Measurements from ENCODE around the gene SPIB. TPM values are rescaled to one million over a fixed set of nuclear protein-coding genes. Genes with fewer than 3 reads are reported as not detected.

Gene SPIB
- total RNA-seq, 6 donors from 2014 or later = 0.13 to 2.1 (median 0.56) TPM; not detected in 2

DNA sequence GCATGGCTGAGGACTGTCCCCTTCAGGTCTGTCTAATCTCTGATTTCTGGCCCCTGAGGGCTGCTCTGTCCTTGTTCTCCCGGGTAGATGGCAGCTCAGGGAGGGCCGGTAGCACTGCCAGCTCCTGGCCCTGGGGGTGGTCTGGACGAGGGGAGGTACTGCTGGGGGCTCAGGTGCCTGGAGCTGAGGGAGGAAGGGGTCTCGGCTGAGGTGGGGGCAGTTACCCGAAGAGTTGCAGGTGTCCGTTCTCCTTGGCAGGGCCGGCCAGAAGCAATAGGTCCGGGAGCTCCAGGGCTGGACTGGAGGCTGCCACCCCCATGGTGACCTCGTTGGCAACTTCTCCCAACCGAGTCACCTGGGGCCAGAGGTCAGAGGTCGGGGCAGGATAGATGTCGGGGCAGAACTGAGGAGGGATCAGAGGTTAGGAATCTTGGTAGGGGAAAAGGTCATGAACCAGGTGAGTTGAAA is 56.4 kb downstream of the SPIB start:
- 83 to 87% methylated on average over 12 of the region's 12 CpGs for WGBS, 2 donors
- H3K27ac ChIP-seq = no peak overlapping the region
- DNase-seq = no peak

DNA sequence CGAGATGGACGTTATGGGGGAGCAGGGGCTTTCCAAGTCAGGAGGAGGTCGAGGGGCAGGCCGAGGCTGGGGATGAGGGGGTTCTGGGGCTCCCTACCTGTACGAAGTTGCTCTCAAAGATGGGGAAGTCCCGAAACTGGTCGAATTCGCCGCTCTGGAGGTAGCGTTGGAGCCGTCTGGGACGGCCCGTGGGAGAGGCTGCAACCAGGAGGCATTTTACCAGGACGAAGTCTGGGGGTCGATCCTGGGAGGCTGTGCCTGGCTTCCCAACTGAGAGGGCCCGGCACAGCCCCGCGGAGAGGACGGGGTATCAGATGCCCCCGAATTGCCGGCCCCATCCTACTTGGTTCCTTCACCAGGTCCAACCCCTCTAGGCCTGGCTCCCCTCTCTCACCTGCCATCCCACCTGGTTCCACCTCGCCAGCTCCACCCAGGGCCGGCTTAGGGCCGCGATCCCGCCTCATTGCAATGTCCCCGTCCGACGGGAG is 57.0 kb downstream of the SPIB start:
- peaks cover 11 to 30% (median 19%) of the 10 kb centered on the region in 4 donors for H3K36me3 ChIP-seq
- 79 to 83% methylated on average over 29 of the region's 29 CpGs for WGBS, 2 donors
- H3K9me3 ChIP-seq = no peaks in the 10 kb centered on the region
- peak overlapping the region in 3 of 4 donors; percentile 94 to 100 (median 96) for H3K4me3 ChIP-seq
- ATAC-seq (ENCODE audit: low FRiP score in 2 of 2) (no peak), DNase-seq (no peak)
- peaks cover 11 to 27% (median 15%) of the 10 kb centered on the region in 4 donors for H3K4me1 ChIP-seq
- peak overlapping the region in 3 of 4 donors; percentile 84 to 90 (median 86) for H3K27ac ChIP-seq
- no peaks in the 10 kb centered on the region for H3K27me3 ChIP-seq
- TF ChIP-seq POLR2A (IDR thresholded peaks at IDR 0.05) (no peak), EP300 (IDR thresholded peaks at IDR 0.05) (no peak), POLR2AphosphoS5 (IDR thresholded peaks at IDR 0.05) (no peak)
- TF ChIP-seq, protein P1, sequence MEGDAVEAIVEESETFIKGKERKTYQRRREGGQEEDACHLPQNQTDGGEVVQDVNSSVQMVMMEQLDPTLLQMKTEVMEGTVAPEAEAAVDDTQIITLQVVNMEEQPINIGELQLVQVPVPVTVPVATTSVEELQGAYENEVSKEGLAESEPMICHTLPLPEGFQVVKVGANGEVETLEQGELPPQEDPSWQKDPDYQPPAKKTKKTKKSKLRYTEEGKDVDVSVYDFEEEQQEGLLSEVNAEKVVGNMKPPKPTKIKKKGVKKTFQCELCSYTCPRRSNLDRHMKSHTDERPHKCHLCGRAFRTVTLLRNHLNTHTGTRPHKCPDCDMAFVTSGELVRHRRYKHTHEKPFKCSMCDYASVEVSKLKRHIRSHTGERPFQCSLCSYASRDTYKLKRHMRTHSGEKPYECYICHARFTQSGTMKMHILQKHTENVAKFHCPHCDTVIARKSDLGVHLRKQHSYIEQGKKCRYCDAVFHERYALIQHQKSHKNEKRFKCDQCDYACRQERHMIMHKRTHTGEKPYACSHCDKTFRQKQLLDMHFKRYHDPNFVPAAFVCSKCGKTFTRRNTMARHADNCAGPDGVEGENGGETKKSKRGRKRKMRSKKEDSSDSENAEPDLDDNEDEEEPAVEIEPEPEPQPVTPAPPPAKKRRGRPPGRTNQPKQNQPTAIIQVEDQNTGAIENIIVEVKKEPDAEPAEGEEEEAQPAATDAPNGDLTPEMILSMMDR (IDR thresholded peaks at IDR 0.05) = no peak

More for the DNA sequence above, 56.4 kb downstream of the SPIB start:
- H3K36me3 ChIP-seq = peaks cover 7 to 23% (median 12%) of the 10 kb centered on the region in 4 donors
- peaks cover 11 to 27% (median 15%) of the 10 kb centered on the region in 4 donors for H3K4me1 ChIP-seq
- TF ChIP-seq POLR2A (IDR thresholded peaks at IDR 0.05) (no peak), EP300 (IDR thresholded peaks at IDR 0.05) (no peak), POLR2AphosphoS5 (IDR thresholded peaks at IDR 0.05) (no peak)
- TF ChIP-seq, protein P1 (IDR thresholded peaks at IDR 0.05) = no peak
- no peaks in the 10 kb centered on the region for H3K9me3 ChIP-seq
- H3K27me3 ChIP-seq = no peaks in the 10 kb centered on the region
- no peak overlapping the region for H3K4me3 ChIP-seq
- ATAC-seq (ENCODE audit: low FRiP score in 2 of 2) = no peak

DNA sequence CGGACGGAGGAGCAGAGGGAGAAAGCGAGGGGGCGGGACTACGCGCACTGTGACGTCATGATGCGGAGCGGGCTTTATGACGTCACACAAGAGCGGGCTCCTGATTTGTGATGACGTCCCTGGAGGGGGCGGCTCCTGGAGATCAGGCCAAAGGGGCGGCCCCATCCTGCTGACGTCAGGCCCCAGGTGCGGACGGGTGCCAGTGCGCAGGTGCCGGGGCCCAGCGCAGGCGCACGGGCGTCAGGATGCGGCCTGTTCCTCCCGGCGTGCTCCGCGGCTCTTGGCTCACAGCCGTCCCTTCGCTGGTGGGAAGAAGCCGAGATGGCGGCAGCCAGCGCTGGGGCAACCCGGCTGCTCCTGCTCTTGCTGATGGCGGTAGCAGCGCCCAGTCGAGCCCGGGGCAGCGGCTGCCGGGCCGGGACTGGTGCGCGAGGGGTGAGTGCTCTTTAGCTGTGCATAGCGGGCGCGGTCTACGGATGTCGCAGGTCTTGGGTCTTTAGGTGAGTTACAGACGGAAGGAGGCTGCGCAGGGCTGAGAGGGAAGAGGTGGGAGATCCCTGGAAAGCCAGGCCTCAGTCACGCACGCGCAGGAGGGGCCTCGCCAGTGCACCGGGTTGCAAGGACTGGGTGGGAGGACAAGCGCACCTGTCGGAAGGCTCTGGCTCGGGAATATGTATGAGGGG is 57.6 kb downstream of the SPIB start, which contains the start of the genes EMC10 and GARIN5A:
Gene EMC10 (plus strand): TSS at position 284 of the 683 bp plus-strand sequence. CDS start 38 bp downstream, at position 322.
Gene GARIN5A (minus strand): TSS at position 625 of the 683 bp plus-strand sequence. CDS start 460 bp downstream, at position 165.
- H3K36me3 ChIP-seq = peaks cover 13 to 35% (median 25%) of the 10 kb centered on the region in 4 donors
- no peaks in the 10 kb centered on the region for H3K9me3 ChIP-seq
- TF ChIP-seq POLR2A (IDR thresholded peaks at IDR 0.05) (peak in 3 of 4 donors; percentile 29 to 85 (median 73)), EP300 (IDR thresholded peaks at IDR 0.05) (peak in 1 of 4 donors; percentile 20), POLR2AphosphoS5 (IDR thresholded peaks at IDR 0.05) (peak; percentile 76 to 79)
- TF ChIP-seq, protein P1 (IDR thresholded peaks at IDR 0.05) = peak in 1 of 6 experiments; percentile 6
- H3K27ac ChIP-seq = peak within 1 kb of the TSS; percentile 84 to 90 (median 85)
- H3K4me3 ChIP-seq = peak within 1 kb of the TSS; percentile 85 to 100 (median 95)
- H3K27me3 ChIP-seq = no peaks in the 10 kb centered on the region
- ATAC-seq (ENCODE audit: low FRiP score in 2 of 2) (peak; percentile 93 to 96), DNase-seq (peak; percentile 89 to 98)
- 4 to 6% methylated on average over 36 to 48 of the region's 58 CpGs for WGBS, 2 donors
- H3K4me1 ChIP-seq = peaks cover 11 to 27% (median 15%) of the 10 kb centered on the region in 4 donors

DNA sequence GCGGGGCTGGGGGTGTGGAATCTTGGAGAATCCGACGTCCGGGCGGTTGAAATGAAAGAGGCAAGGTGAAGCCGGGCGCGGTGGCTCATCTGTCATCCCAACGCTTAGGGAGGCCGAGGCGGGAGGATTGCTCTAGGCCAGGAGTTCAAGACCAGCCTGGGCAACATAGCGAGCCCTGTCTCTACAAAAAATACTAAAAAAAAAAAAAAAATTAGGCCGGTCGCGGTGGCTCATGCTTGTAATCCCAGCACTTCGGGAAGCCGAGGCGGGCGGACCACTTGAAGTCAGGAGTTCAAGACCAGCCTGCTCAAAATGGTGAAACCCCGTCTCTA is 58.1 kb downstream of the SPIB start:
- WGBS, 2 donors = 21 to 24% methylated on average over 19 to 20 of the region's 20 CpGs
- H3K27ac ChIP-seq = peak overlapping the region; percentile 84 to 90 (median 85)
- ATAC-seq (ENCODE audit: low FRiP score in 2 of 2) = no peak
- H3K4me1 ChIP-seq = peaks cover 11 to 27% (median 15%) of the 10 kb centered on the region in 4 donors
- TF ChIP-seq POLR2AphosphoS5 (IDR thresholded peaks at IDR 0.05) (no peak), EP300 (IDR thresholded peaks at IDR 0.05) (no peak), POLR2A (IDR thresholded peaks at IDR 0.05) (no peak)
- TF ChIP-seq, protein P1 (IDR thresholded peaks at IDR 0.05) = no peak
- H3K36me3 ChIP-seq = peaks cover 16 to 40% (median 30%) of the 10 kb centered on the region in 4 donors
- peak overlapping the region; percentile 85 to 100 (median 95) for H3K4me3 ChIP-seq
- no peak for DNase-seq
- H3K9me3 ChIP-seq = no peaks in the 10 kb centered on the region
- no peaks in the 10 kb centered on the region for H3K27me3 ChIP-seq
